ENCODE measurements around the gene WDR36.

- TF ChIP-seq CTCF (IDR thresholded peaks at IDR 0.05 in 2 of 3, conservative IDR thresholded peaks at IDR 0.05 in 1 of 3; ENCODE audit: control insufficient read depth in 2 of 3, extremely low read depth in 1 of 3, insufficient read depth in 1 of 3, low read depth in 3 of 3, low read length in 3 of 3) = no peak
- TF ChIP-seq CHD2 (IDR thresholded peaks at IDR 0.05; ENCODE audit: borderline replicate concordance, low read depth, low read length) = no peak
- TF ChIP-seq SPI1 (IDR thresholded peaks at IDR 0.05; ENCODE audit: borderline replicate concordance, insufficient read depth, low read depth, low read length) = no peak
- TF ChIP-seq CEBPB (IDR thresholded peaks at IDR 0.05; ENCODE audit: borderline replicate concordance in 1 of 2, low read depth in 2 of 2, low read length in 2 of 2) = no peak
- no peak for TF ChIP-seq CEBPZ (IDR thresholded peaks at IDR 0.05; ENCODE audit: low read depth, low read length)
These were observed 34.1 kb upstream of the WDR36 start for GRCh38 chr5:111058064-111058463.

Measured in GM12878 (cell line).